GM12801 (cell line): Measurements from ENCODE around the gene BTBD16.

Experiments used
- CTCF ChIP-seq: IDR thresholded peaks from one replicate; pipeline ENCODE4 v1.5.1; 2011; ENCODE audit warnings: control low read depth; ENCODE audit not compliant: insufficient read length; ENCODE audit errors: extremely low read depth

BTBD16 gene

GRCh38 chr10:122232769-122233168, 38.3 kb upstream of the BTBD16 start:
- no peak for TF ChIP-seq CTCF

- no peak for TF ChIP-seq CTCF
Measured at GRCh38 chr10:122233857-122234348, 37.2 kb upstream of the BTBD16 start.

GRCh38 chr10:122234416-122234815, 36.7 kb upstream of the BTBD16 start:
- no peak for TF ChIP-seq CTCF

- no peak for TF ChIP-seq CTCF
Measured at GRCh38 chr10:122236690-122237306, 34.3 kb upstream of the BTBD16 start.

GRCh38 chr10:122237331-122237990, 33.6 kb upstream of the BTBD16 start:
- no peak for TF ChIP-seq CTCF

GRCh38 chr10:122239578-122240257, 31.4 kb upstream of the BTBD16 start:
- no peak for TF ChIP-seq CTCF

- no peak for TF ChIP-seq CTCF
Measured at GRCh38 chr10:122240401-122240800, 30.7 kb upstream of the BTBD16 start.
